ENCODE data around the gene NKG7.

Gene NKG7

DNA sequence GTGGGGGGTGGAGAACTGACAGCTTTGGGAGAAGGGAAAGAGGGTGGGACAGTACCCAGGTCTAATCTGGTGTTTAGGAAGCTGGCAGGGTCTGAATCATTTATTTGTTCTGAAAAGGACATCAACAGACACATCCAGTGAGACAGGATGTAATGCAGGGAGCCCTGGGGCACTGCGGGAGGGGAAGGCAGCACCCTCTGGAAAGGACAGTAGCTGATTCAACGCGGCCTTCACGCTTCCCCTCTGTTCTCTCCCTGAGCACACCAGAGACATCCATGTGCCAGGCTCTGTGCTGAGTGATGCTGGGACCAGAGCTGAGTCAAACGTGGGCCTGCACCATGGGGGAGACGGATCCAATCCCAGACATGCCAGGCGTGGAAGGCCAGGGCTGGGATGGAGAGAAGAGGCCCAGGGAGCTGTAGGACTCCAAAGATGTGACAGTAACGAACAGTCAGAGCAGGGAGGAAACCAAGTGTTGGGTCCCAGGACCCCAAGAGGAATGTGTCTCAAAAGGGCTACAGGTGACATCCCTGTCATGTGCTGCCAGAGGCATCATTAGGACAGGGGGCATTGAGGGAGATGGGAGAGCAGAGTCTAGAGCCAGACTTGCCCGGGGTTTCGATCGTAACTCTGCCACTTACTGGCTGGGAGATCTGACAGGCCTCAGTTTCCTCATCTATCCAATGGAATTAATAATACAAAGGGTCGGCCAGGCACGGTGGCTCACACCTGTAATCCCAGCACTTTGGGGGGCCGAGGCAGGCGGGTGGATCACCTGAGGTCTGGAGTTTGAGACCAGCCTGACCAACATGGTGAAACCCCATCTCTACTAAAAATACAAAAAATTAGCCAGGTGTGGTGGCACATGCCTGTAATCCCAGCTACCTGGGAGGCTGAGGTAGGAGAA is 8.0 kb downstream of the NKG7 start:
- no peak for DNase-seq (ENCODE audit: low read depth, low spot score)

DNA sequence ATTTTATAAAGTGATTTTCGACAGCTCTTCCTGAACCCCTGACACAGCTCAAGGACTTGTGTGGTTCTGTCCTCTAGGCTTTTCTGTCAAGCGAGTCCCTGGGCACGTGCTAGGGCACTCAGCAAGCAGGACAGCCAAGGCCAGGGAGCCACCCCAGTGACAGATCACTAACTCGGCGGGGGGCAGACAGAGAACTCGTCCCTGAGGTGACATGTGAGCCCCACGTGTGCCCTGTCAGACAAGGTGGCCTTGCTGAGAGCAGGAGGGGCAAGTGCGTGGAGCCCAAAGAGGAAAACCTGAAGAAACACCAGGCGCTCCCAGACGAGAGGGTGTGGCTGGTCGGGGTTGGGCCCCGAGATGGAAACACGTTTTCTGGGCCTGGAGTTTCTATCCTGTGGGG is 11.2 kb downstream of the NKG7 start:
- no peak for DNase-seq (ENCODE audit: low read depth, low spot score)

GRCh38 chr19:51359294-51359693 is 13.2 kb downstream of the NKG7 start:
- DNase-seq (ENCODE audit: low read depth, low spot score): peak; percentile 87

DNA sequence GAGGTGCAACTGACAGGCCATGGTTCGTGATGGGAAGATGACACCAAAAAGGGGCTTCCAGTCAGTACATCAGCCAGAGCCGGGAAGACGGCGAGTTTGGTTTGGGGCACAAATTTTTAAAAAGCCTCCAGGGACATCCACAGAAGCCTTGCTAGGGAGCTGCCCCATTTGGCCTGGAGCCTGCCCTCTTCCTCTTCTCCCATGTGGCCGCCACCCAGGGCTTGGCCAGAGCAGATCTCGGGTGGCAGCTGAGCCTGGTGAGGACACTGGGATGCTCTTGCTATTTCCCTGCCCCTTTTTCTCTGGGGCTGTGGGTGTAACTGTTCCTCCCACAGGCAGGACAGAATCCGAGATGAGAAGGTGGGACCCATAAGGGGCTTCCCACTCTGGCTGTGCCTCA is 14.5 kb downstream of the NKG7 start:
- DNase-seq (ENCODE audit: low read depth, low spot score): no peak

GRCh38 chr19:51356159-51356801 is 16.2 kb downstream of the NKG7 start:
- DNase-seq (ENCODE audit: low read depth, low spot score): no peak

DNA sequence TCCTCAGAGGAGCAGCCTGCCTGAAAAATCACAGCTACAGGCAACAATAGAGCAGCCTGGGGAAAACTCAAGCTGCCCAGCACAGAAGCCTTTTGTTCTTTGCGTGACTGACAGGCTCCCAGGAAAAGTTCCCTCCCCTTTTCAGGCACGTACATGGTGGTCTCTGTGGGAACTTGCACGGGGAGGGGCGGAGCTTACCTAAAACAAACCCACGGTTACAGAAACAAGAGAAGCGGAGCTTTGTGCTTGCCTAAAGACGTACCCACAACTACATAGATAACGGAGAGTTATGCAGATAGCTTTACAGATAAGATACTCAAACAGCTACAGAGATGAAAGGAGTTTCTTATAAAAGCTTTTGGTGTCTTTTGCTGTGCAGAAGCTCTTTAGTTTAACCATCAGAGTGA is 17.7 kb downstream of the NKG7 start:
- peak; percentile 76 for DNase-seq (ENCODE audit: low read depth, low spot score)

- DNase-seq (ENCODE audit: low read depth, low spot score): peak; percentile 18
These were observed 18.2 kb downstream of the NKG7 start for GRCh38 chr19:51354103-51354741.

- DNase-seq (ENCODE audit: low read depth, low spot score): no peak
These were observed 19.6 kb downstream of the NKG7 start for GRCh38 chr19:51352783-51353360.

GRCh38 chr19:51351266-51351990 is 21.0 kb downstream of the NKG7 start:
- no peak for DNase-seq (ENCODE audit: low read depth, low spot score)

- DNase-seq (ENCODE audit: low read depth, low spot score): no peak
These were observed 25.1 kb downstream of the NKG7 start for GRCh38 chr19:51347209-51347928.

GRCh38 chr19:51346742-51347141 is 25.7 kb downstream of the NKG7 start:
- no peak for DNase-seq (ENCODE audit: low read depth, low spot score)

GRCh38 chr19:51345076-51345620 is 27.3 kb downstream of the NKG7 start:
- DNase-seq (ENCODE audit: low read depth, low spot score): no peak

DNA sequence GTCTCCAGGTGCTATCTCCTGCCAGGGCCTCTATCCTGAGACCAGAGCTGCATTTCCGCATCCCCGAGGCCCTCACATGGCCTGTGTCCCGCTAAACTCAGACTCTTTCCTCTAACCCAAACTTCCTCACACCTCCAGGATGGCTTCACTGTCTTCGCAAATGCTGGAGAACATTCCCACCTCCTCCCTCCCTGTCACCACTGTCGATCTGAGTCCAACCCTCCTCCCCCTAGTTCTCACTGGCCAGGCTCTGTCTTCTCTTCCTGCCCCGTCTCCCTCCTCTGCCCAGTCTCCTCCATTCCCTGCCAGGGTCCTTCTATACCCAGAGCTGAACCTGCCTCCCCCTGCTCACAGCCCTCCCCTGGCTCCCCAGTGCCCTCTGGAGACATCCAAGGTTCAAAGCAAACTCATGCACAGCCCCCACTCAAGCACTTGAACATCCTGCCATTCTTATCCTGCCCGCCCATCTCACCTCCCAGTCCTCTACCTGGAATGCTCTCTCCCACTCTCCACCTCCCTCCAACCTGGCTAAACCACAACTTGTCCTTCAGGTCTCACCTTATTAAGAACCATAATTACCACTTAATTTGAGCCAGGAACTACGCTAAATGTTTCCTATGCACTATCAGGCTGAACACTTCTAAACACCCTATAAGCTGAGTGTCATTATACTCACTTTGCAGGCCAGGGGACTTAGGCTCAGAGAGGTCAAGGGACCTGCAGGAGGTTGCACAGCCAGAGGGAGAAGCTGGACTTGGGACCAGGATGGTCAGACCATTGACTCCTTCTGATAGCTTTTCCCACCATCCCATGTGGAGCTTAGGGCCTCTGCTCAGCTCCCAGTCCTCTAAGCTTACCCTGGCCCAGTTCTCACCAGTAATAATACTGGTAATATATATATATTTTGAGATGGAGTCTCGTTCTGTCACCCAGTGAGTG is 29.6 kb downstream of the NKG7 start:
- no peak for DNase-seq (ENCODE audit: low read depth, low spot score)

DNA sequence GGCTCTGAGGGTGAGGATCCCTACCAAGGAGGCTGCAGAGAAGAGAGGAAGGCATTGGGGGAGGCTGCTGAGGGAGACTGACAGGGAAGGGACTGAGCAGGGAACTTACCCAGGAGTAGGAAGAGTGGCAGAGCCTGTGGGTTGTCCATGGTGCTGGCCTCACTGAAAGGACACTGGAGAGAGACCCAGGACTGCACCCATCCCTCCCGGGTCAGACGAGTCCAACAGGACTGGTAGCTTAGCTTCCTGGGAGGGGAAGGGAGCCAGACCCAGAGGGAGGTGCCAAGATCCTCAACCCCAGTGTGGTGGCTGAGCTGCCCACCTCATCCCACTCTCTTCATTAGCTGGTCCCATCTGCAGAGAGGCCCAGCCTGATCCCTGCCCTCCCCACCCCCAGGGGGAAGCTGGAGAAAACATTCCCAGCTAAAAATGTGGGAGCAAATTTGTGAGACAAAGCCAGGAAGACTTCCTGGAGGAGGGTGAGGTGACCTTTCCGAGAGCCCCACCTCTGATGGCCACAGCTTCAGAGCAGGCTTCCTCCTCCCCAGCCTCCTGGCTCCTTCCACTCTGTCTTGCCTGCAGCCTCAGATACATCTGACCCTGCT is 30.4 kb downstream of the NKG7 start, which contains the start of gene VSIG10L:
TSS of gene VSIG10L (minus strand) at position 164 of the 605 bp plus-strand sequence. CDS start at position 149, 15 bp downstream.
- no peak for DNase-seq (ENCODE audit: low read depth, low spot score)

DNA sequence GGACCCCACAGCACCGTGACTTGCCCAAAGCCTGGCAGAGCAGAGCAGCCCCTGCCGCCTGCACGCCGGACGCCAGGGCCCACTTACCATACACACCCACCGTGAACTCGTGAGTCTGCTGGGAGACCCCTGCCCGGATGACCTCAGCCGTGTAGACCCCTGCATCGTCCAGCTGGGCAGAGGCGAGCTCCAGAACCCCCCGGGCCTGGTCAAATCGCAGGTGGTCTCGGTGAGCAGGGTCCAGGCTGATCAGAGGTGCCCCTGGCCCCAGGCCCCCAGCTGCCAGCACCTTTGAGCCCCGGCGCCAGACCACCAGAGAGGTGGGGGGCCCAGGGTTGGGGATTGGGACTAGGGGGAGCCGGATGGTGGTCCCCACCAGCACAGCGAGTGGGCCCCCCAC is 31.4 kb downstream of the NKG7 start:
- DNase-seq (ENCODE audit: low read depth, low spot score): no peak

DNA sequence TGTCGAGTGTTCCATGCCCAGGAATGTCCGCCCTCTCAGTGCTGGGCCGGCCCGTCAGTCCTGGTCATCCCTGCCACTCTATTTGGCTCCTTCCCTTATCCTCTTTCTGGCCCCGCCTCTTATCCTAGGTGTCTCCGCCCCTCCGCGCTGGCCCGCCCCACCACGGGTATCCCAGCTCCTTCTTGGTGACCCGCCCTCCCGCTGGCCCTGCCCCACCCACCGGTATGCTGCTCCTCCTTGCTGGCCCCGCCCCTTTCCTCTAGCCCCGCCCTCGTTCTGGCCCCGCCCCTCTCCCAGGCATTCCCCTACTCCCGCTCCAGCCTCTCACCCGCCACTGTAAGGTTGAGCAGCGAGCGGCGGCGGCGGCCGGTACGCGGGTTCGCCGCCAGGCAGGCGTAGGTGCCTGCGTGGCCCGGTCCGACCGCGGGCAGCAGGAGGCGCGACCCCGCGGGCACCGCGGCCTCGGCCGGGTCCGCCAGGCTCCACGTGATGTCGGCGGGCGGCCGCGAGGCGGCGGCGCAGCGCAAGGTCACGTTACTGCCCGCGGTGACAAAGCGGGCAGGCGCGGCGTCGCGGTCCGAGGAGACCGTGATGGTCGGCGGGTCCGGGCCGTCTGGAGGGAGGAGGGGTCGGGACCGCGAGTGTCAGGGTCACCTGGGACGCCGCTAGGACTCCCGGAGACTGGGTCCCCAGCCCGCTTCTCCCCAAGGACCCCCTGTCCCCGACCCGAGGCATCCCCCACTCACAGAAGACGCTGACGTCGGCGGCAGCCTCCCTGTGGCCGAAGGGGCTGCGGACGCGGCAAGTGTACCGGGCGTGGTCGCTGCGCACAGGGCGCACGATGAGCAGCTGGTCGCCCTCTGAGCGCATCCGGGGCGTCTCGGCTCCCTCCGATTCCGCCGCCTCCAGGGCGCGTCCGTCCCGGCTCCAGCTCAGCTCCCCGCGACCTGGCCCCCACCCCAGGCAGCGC is 32.5 kb downstream of the NKG7 start:
- peak; percentile 98 for DNase-seq (ENCODE audit: low read depth, low spot score)

DNA sequence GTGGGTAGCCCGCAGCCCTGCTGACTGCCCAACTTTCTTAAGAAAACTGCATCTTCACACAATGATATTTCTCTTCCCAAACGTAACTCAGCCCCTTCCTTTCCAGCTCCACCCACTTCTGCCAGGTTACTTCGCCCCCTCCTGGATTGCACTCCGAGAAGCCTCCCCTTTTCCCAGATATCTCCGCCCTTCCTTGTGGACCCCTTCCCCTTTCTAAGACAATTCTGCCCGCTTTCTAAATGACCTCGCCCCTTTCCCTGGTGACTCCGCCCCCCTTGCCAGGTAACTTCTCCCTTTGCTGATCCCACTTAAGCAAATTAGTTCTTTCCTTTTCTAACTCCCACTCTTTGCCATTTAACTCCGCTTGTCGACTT is 33.2 kb downstream of the NKG7 start:
- no peak for DNase-seq (ENCODE audit: low read depth, low spot score)

Data from astrocyte of the hippocampus (primary cell).